Tracheal epithelial cell (primary cell): ENCODE results near the gene EML2. TPM values are rescaled to one million over a fixed set of nuclear protein-coding genes. Genes with fewer than 3 reads are reported as not detected.

ENCODE experiments used
- total RNA-seq: library from RNA; depleted of rRNA; stranded (reverse); fragments of >200 nt; gene quantifications from 2 replicates; pipeline ENCODE4 v1.2.1, GENCODE V29; 2014

EML2 gene, protein sequence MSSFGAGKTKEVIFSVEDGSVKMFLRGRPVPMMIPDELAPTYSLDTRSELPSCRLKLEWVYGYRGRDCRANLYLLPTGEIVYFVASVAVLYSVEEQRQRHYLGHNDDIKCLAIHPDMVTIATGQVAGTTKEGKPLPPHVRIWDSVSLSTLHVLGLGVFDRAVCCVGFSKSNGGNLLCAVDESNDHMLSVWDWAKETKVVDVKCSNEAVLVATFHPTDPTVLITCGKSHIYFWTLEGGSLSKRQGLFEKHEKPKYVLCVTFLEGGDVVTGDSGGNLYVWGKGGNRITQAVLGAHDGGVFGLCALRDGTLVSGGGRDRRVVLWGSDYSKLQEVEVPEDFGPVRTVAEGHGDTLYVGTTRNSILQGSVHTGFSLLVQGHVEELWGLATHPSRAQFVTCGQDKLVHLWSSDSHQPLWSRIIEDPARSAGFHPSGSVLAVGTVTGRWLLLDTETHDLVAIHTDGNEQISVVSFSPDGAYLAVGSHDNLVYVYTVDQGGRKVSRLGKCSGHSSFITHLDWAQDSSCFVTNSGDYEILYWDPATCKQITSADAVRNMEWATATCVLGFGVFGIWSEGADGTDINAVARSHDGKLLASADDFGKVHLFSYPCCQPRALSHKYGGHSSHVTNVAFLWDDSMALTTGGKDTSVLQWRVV
- total RNA-seq: 84.8 and 113 TPM in 2 replicates

DNA sequence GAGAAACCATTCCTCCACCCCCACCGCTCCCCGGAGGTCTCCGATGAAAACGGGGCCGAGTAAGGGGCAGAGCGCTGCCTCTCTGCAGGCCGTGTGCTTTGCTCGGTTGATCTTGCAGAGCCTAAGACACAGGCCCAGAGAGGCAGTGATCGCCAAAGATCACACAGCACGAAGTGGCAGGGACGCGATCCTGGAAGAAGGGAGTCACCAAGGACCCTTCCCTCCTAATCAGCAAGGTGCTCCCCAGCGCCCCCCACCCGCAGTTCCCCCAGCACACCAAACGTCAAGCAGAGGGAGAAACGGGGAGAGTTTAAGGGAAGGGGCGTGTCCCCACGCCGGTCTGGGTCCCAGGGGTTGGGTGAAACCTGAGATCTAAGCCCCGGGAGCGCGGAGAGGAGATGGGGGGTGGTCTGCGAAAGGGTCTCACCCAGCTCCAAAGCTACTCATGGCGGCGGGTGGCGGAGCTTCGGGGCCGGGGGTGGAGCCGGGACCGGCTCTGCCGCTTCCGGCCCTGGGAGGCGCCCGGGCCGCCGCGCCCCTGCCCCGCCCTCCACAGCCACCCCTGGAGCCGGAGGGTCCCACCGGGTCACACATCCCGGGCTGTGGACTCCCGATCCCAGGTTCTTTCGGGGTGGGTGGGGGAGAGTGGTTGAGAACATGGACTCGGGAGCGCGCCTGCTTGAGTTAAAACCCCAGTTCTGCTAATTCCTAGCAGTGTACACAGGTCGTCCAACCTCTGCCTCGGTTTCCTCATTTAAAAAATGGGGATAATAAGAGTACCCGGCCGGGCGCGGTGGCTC lies at the start of gene EML2:
Gene EML2 (minus strand): TSS at position 468 of the 800 bp plus-strand sequence. CDS start 21 bp downstream, at position 447.

GRCh38 chr19:45667620-45668341 lies 28.6 kb upstream of the EML2 start, which contains the start of gene GIPR:
TSS of gene GIPR (plus strand) at chr19:45668221. CDS start at chr19:45669521, 1,300 bp downstream.

GRCh38 chr19:45601524-45602374 lies 37.4 kb downstream of the EML2 start, which contains the start of gene GPR4:
TSS of gene GPR4 (minus strand) at chr19:45602212. CDS start at chr19:45591866, 10,346 bp downstream.

DNA sequence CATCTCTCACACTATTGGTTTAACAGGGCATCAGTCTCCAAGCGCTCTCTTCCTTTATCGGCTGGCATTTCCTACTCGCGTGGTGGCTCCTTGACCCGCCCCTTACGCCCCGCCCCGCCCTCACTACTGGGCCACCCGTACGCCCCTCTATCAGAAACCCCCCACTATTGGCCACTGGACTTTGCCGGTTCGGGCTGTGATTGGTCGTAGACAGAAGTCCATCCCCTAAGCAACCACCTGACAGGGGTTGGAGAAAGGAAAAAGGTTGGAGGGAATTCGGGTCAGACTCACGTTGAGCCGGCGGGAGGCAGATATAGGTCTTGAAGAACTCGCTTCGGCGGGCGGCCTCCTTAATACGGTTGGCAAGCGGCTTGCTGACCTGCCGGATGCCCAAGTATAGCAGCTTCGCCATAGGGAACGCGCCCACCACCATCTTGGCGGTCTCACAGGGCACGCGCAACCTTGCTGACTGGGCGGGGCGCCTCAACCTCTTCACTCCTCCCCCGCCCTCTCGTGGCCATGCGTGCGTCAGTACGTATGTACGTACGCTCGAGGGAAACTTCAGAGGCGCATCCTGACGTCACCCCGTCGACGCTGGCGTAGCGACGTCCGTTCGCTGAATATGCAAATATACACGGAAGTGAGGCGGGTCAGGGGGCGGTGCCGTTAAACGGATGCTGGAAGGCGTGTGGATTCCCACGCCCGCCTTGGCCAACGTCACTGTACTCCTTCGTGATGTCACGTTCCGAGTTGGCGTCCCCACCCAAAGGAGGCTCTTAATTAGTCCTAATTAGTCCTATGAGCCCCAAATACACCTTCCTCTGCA lies 54.7 kb downstream of the EML2 start, which contains the start of gene OPA3:
Gene OPA3 (minus strand): TSS at position 471 of the 826 bp plus-strand sequence. CDS start 38 bp downstream, at position 433.

Other genes starting within 250 kb of the EML2 start
- 20.5 and 21.3 TPM in 2 replicates for gene PPP1R13L, start 234.3 kb downstream of the EML2 start, total RNA-seq
- 23.9 and 25.2 TPM in 2 replicates for gene POLR1G, start 232.8 kb downstream of the EML2 start, total RNA-seq
- gene ERCC1, start 215.5 kb downstream of the EML2 start, total RNA-seq: 82.3 and 120 TPM in 2 replicates
- gene FOSB, start 171.4 kb downstream of the EML2 start, total RNA-seq: 11.1 and 15.4 TPM in 2 replicates
- 3.6 and 10.6 TPM in 2 replicates for gene RTN2, start 142.3 kb downstream of the EML2 start, total RNA-seq
- 0.64 and 1.4 TPM in 2 replicates for gene PPM1N, start 141.0 kb downstream of the EML2 start, total RNA-seq
- 97.2 and 161 TPM in 2 replicates for gene VASP, start 131.9 kb downstream of the EML2 start, total RNA-seq
- gene OPA3, start 54.6 kb downstream of the EML2 start, total RNA-seq: 4.8 and 5.1 TPM in 2 replicates
- gene GPR4, start 37.2 kb downstream of the EML2 start, total RNA-seq: not detected in 2 replicates
- gene GIPR, start 28.8 kb upstream of the EML2 start, total RNA-seq: 0.43 and 0.96 TPM in 2 replicates
- 284 and 297 TPM in 2 replicates for gene SNRPD2, start 52.6 kb upstream of the EML2 start, total RNA-seq
- 10.7 and 16.1 TPM in 2 replicates for gene QPCTL, start 53.3 kb upstream of the EML2 start, total RNA-seq
- gene FBXO46, start 91.5 kb upstream of the EML2 start, total RNA-seq: 6.0 TPM in 2 replicates
- not detected in 2 replicates for gene MEIOSIN, start 94.0 kb upstream of the EML2 start, total RNA-seq
- 4.8 and 5.8 TPM in 2 replicates for gene SIX5, start 129.9 kb upstream of the EML2 start, total RNA-seq
- 5.1 and 9.6 TPM in 2 replicates for gene DMPK, start 143.1 kb upstream of the EML2 start, total RNA-seq
- 27.0 and 33.5 TPM in 2 replicates for gene DMWD, start 153.4 kb upstream of the EML2 start, total RNA-seq
- not detected in 2 replicates for gene RSPH6A, start 175.9 kb upstream of the EML2 start, total RNA-seq
- 23.6 and 24.5 TPM in 2 replicates for gene SYMPK, start 223.8 kb upstream of the EML2 start, total RNA-seq
- gene FOXA3, start 224.9 kb upstream of the EML2 start, total RNA-seq: 0.24 TPM in 1 of 2 replicates, not detected in the other
- 21.7 and 26.9 TPM in 2 replicates for gene IRF2BP1, start 246.7 kb upstream of the EML2 start, total RNA-seq